MCF 10A (cell line): Measurements from ENCODE around the gene GSPT2. TPM values are rescaled to one million over a fixed set of nuclear protein-coding genes. Genes with fewer than 3 reads are reported as not detected.

ENCODE experiments used
- BruUV-seq: library from RNA; stranded (reverse); fragments of 400-500 nt; replicated peaks from 2 replicates; lab custom pipeline; 2021; lab: Mats Ljungman, UMichigan
- CTCF ChIA-PET: fragments of 300-600 bp; sonication (Branson Sonifier 250); formaldehyde crosslinking; extraction: SDS; loops from one replicate; lab custom pipeline; 2021; ENCODE audit warnings: antibody characterized with exemption, inconsistent platforms; lab: Yijun Ruan, JAX
- POLR2A ChIA-PET: fragments of 300-600, 350-650 bp; sonication (Branson Sonifier 250); formaldehyde crosslinking; extraction: SDS; loops from one replicate; lab custom pipeline; 2020; ENCODE audit warnings: antibody characterized with exemption, inconsistent platforms; lab: Yijun Ruan, JAX
- DNase-seq: peaks from one replicate; pipeline ENCODE4 v3.0.0-alpha.2; 2018; ENCODE audit not compliant: unreplicated experiment
- H3K27ac Mint-ChIP-seq: one replicate; pipeline ENCODE4 v1.8.0; 2022; ENCODE audit warnings: mild to moderate bottlenecking, low read depth, mixed read lengths; ENCODE audit not compliant: unreplicated experiment
- H3K27me3 Mint-ChIP-seq: one replicate; pipeline ENCODE4 v1.8.0; 2022; ENCODE audit warnings: mixed read lengths; ENCODE audit not compliant: insufficient read depth, unreplicated experiment
- H3K36me3 Mint-ChIP-seq: one replicate; pipeline ENCODE4 v1.8.0; 2022; ENCODE audit warnings: mild to moderate bottlenecking, moderate library complexity, mixed read lengths; ENCODE audit not compliant: insufficient read depth, unreplicated experiment
- H3K4me1 Mint-ChIP-seq: one replicate; pipeline ENCODE4 v1.8.0; 2022; ENCODE audit warnings: mixed read lengths; ENCODE audit not compliant: insufficient read depth, unreplicated experiment
- H3K4me3 Mint-ChIP-seq: one replicate; pipeline ENCODE4 v1.8.0; 2022; ENCODE audit warnings: mild to moderate bottlenecking, moderate library complexity, mixed read lengths; ENCODE audit not compliant: unreplicated experiment
- H3K9me3 Mint-ChIP-seq: one replicate; pipeline ENCODE4 v1.8.0; 2022; ENCODE audit warnings: mixed read lengths; ENCODE audit not compliant: unreplicated experiment
- intact Hi-C: fragments of 100-400 bp; cut with micrococcal nuclease; formaldehyde crosslinking; loops from 2 replicates; pipeline ENCODE4 v1.14.1; 2022
- total RNA-seq: library from RNA; stranded (reverse); gene quantifications from 2 replicates; pipeline ENCODE4 v1.2.3, GENCODE V29; 2022
- TF ChIP-seq, protein P1 (sequence below): fragments of 200-600 bp; IDR thresholded peaks from one replicate; pipeline ENCODE4 v1.8.0; 2022; ENCODE audit warnings: antibody characterized with exemption, mild to moderate bottlenecking; ENCODE audit not compliant: unreplicated experiment

The GSPT2 gene
- total RNA-seq, 1 experiment from 2014 or later = not detected

DNA sequence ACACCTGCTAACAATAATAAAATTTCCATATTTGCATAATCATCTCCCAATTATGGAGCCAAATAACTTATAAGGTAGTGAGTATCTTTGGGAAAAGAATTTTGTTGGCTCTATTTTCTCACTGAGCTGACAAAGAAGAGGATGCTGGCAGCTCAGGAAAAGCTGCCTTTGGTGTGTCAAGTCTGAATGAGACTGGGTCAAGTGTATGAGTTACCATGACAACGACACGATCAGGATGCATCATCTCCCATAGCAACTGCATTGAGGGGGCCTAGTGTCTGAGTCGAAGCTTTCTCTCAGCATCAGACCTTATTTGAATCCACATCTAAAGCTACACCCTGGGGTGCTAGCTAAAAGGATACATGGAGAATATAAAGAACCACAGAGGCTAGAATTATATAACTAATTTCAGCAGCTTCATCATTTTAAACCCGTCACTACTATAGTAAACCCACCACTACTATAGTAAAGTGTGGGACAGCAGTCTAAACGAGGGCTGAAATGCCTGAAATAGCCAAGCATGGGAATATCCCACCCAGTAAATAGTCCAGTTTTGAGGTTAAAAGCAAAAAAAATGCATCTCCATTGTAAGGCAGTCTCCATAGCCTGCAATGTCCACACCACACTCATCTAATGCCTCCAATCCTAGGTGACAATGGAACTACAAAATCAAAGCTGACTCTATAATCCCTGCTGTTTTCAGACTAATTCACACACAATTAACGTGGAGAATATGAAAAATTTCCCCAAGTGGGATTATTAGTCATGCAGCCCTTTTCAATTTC, 16.0 kb downstream of the GSPT2 start:
- no peak for DNase-seq
- no peak overlapping the region for H3K27ac Mint-ChIP-seq
- intact Hi-C loops = no loop called here
- no TSS peak for BruUV-seq
- CTCF ChIA-PET = no interaction called here
- H3K27me3 Mint-ChIP-seq = peaks cover 65% of the 10 kb centered on the region
- H3K4me3 Mint-ChIP-seq = no peak overlapping the region
- POLR2A ChIA-PET = no interaction called here
- H3K36me3 Mint-ChIP-seq = no peaks in the 10 kb centered on the region
- TF ChIP-seq, protein P1, sequence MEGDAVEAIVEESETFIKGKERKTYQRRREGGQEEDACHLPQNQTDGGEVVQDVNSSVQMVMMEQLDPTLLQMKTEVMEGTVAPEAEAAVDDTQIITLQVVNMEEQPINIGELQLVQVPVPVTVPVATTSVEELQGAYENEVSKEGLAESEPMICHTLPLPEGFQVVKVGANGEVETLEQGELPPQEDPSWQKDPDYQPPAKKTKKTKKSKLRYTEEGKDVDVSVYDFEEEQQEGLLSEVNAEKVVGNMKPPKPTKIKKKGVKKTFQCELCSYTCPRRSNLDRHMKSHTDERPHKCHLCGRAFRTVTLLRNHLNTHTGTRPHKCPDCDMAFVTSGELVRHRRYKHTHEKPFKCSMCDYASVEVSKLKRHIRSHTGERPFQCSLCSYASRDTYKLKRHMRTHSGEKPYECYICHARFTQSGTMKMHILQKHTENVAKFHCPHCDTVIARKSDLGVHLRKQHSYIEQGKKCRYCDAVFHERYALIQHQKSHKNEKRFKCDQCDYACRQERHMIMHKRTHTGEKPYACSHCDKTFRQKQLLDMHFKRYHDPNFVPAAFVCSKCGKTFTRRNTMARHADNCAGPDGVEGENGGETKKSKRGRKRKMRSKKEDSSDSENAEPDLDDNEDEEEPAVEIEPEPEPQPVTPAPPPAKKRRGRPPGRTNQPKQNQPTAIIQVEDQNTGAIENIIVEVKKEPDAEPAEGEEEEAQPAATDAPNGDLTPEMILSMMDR = no peak
- no peaks in the 10 kb centered on the region for H3K9me3 Mint-ChIP-seq
- H3K4me1 Mint-ChIP-seq = no peaks in the 10 kb centered on the region

DNA sequence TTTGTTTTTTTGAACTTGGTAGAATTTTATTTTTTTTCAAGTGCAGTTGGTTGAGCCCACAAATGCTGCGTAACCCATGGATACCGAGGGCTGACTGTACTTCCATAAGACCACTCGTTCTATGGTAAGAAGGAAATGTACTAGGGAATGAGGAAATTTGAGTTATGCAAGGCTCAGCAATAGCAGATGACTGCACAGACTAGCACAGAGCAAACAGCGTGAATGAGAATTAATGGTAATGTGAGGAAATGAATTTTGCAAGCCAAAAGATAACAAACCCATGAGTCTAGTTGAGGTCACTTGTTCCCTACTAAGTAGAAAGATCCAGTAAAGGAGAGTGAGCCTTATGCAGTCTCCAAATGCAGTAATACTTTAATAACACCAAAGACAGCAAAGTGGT, 17.4 kb downstream of the GSPT2 start:
- no peak overlapping the region for H3K27ac Mint-ChIP-seq
- BruUV-seq = no TSS peak
- ChIA-PET POLR2A (no interaction called here), CTCF (no interaction called here)
- H3K9me3 Mint-ChIP-seq = no peaks in the 10 kb centered on the region
- no peaks in the 10 kb centered on the region for H3K36me3 Mint-ChIP-seq
- intact Hi-C loops = no loop called here
- DNase-seq = no peak
- no peaks in the 10 kb centered on the region for H3K4me1 Mint-ChIP-seq
- H3K4me3 Mint-ChIP-seq = no peak overlapping the region
- TF ChIP-seq, protein P1 = no peak
- H3K27me3 Mint-ChIP-seq = peaks cover 60% of the 10 kb centered on the region

DNA sequence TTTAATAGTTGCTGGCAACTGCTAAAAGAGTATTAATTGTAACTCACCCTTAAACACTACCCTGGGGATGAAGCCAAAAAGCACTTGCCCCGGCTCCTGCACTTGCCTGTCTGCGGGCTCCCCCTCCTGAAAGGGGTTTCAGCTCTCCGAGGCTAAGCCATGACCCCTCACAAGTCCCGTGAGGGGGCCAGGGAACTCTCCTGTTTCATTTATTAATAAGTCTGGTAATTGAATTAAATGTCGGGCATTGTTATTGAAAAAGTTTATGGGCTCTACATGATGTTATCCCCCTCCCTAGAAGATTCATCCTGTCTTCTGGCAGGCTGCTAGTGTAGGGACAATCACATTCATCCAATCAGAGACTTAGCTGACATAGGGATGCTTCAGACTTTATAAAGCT, 23.3 kb downstream of the GSPT2 start:
- H3K27me3 Mint-ChIP-seq = peaks cover 33% of the 10 kb centered on the region
- no peak overlapping the region for H3K27ac Mint-ChIP-seq
- no peak for DNase-seq
- H3K36me3 Mint-ChIP-seq = no peaks in the 10 kb centered on the region
- no peaks in the 10 kb centered on the region for H3K9me3 Mint-ChIP-seq
- no peaks in the 10 kb centered on the region for H3K4me1 Mint-ChIP-seq
- POLR2A ChIA-PET = no interaction called here
- TF ChIP-seq, protein P1 = no peak
- intact Hi-C loops = no loop called here
- CTCF ChIA-PET = no interaction called here
- BruUV-seq = no TSS peak
- H3K4me3 Mint-ChIP-seq = no peak overlapping the region

DNA sequence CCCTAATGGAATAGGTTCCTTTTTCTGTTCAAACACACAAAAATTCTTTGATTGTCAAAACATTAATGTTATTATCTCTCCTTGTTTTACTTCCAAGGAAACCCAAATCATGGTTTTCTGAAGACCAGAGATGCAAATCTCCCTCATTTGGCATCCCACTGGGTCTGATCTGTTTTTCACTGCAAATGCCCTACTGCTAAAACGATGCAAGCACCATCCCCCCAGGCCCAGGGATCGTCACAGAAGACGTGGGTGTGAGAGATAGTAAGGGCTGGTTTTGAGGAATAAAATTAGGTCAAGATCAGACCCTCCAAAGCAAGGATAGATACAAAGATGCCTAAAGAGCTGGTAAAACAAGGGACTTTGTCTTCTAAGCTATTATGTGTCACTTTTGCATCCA, 33.6 kb downstream of the GSPT2 start:
- intact Hi-C loops = no loop called here

More for the DNA sequence above, 33.6 kb downstream of the GSPT2 start:
- H3K36me3 Mint-ChIP-seq = no peaks in the 10 kb centered on the region
- no peak for DNase-seq
- H3K27me3 Mint-ChIP-seq = peaks cover 76% of the 10 kb centered on the region
- CTCF ChIA-PET = no interaction called here
- POLR2A ChIA-PET = interaction anchor here (0.6 kb wide), 1 partner anchor 11 kb away, joined by 5 read pairs; no protein-coding TSS in a partner anchor
- no peaks in the 10 kb centered on the region for H3K9me3 Mint-ChIP-seq
- no peak overlapping the region for H3K27ac Mint-ChIP-seq
- TF ChIP-seq, protein P1 = no peak
- no TSS peak for BruUV-seq
- no peak overlapping the region for H3K4me3 Mint-ChIP-seq
- no peaks in the 10 kb centered on the region for H3K4me1 Mint-ChIP-seq
